Kasumi-1 (cell line): ENCODE data around the gene PXDN.

ENCODE experiments used
- DNase-seq, 2 experiments: peaks; one replicate each; lab custom pipeline; 2025; lab: John Stamatoyannopoulos, UW

Gene PXDN

DNA sequence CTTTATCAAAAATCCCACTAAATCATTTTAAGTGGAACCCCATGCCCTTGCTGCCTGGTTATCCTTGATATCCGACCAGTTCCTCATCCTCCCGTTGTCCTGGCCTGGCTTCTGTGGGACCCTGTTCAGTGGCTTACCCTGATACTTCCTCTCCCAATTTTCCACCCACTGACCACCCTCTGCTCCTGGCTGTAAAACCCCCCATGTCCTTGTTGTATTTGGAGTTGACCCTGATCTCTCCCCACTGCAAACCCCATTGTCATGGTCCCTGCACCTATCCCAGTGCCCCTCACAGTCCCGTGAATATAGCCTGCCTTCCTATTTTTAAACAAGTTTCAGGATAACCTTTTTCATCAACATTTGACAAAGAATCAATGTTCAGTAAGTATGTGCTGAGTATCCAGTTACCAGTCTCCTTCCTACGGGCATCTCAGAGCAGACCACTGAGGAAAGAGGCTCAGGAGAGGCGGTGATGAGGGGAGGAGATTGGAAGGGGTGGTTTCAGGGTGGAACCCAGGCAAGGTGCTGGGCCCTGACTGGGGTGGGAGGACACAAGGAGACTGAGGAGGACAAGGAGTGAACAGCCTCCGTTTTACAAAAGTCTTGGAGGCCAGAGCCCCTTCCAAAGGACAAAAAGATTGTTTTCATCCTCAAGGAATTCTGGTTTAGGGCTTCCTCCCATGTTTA, 131.8 kb downstream of the PXDN start:
- no peak for DNase-seq

DNA sequence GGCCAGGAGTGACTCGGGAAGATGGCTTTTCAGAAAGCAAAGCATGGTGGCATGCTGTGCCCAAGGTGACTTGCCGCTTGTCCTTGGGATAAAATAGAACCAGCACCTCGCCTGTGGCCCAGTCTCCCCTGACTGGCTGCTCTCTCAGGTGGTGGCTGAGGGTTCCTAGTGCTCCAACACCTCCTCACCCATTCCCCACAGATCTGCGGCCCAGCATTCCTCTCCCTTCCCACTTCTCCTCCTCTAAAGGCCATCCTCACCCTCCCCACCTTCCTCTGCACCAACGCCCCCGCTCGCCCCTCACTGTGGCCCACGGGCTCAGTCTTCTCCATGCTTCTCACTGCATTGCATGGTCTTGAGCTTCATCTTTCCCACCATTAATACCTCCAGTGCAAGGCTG, 132.4 kb downstream of the PXDN start:
- no peak for DNase-seq

DNA sequence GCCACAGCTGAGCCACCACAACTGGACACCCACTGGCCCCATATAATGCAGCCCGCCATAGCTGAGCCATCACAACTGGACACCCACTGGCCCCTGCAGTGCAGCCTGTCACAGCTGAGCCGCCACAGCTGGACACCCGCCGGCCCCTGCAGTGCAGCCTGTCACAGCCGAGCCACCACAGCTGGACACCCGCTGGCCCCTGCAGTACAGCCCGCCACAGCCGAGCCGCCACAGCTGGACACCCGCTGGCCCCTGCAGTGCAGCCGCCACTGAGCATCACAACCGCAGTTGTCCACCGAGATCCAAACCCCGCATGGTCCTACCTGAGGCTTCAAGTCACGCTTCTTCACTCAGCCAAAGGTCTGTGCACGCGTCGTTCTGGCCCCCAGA, 134.2 kb downstream of the PXDN start:
- DNase-seq: no peak

DNA sequence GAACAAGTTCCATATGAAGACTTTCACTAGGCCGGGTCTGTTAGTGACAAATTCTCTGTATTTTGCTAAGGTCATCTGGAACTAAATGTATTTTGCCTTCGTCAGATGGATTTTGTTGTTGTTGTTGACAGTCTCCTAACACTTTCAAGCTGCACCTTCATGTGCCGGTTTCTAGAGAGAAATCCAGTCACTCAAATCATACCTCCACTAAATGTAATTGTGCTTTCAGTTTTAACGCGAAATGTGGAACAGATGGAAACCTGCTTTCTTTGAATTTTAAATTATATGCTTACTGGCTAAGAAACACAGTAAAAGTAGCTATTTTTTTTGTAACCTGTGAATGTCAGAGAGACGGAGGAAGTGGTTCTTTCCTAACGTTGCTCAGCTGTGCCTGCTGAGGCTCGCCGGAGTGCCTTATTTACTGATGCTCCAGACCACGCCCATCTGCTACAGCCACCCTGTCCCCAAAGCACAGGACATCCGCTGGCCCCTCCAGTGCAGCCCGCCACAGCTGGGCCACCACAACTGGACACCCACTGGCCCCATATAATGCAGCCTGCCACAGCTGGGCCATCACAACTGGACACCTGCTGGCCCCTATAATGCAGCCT, 134.7 kb downstream of the PXDN start:
- no peak for DNase-seq

DNA sequence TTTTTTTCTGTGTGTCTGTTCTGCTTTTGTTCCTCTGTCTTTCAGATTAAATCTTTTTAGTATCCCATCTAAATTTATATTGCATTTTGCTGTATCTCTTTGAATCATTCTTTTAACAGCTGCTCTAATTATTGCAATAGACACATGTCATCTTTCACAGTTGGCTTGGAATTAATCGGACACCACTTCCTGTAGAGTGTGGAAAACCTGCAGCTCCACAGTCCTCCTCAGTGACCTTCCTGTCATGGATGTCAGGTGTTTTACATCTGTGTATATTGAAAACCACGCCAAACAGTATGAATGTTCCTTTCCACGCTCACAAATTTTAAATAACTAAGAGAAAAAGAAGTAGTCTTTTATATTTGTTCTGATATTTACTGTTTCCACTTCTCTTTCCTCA, 135.3 kb downstream of the PXDN start:
- no peak for DNase-seq

DNA sequence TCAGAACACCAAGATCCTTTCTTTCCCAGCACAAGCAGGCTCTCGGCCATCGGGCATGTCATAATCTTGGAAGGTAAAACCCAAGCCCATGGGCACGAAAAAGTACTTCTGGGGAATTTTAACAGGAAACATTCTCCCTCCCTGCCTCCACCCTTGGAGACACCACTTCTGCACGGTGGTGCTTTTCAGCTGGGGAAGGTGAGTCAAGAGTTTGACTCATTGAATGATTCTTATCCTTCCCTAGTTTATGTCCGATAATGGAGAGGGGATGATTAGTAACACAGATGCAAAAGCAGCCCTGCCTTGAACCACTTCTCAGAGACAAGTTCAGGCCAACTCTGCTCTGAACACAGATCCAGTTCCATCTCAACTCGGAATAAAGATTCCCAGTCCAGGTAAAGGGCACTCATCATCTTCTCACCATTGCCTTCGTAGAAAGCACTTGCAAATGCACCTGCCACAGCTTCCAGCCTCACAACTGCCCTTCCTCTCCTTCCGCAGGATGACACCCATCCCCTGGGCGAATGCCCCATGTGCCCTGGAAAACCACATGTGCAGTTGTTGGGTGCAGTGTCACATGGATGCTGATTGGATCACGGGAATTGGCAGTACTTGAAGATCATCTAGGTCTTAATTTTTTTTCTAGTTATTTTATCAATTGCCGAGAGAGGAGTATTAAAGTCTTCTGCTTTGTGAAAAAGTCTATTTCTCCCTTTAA, 136.2 kb downstream of the PXDN start:
- DNase-seq: no peak

DNA sequence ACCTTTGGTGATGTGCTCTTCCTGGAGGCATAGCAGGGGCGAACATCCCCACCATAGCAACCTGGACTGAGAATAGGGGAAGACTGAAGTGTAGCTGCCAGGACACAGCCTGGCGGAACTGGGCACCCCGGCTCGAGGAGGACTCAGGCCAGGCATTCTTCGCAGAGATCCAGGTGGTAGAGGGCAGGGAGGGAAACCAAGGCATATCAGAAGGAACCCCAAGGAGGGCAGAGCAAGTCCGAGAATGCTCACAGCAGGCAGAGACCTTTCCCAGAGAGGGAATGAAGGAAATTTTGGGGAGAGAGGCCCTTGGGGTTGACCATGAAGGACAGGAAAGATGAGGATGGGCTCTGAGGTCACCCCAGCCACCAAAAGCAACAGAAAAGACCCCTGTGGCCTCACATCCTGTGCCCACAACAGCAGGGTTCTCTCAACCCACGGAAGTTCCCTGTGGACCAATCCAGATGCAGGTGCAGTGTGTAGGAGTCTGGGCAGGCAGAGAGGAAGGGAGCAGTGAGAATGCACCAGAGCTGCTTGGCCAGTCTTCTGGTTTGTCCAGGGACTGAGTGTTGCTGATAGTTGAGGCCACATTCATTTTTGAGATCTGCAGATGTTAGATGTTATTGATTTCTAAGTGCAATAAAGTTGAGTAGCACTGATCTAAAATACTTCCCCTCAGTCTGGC, 136.9 kb downstream of the PXDN start:
- DNase-seq: no peak

DNA sequence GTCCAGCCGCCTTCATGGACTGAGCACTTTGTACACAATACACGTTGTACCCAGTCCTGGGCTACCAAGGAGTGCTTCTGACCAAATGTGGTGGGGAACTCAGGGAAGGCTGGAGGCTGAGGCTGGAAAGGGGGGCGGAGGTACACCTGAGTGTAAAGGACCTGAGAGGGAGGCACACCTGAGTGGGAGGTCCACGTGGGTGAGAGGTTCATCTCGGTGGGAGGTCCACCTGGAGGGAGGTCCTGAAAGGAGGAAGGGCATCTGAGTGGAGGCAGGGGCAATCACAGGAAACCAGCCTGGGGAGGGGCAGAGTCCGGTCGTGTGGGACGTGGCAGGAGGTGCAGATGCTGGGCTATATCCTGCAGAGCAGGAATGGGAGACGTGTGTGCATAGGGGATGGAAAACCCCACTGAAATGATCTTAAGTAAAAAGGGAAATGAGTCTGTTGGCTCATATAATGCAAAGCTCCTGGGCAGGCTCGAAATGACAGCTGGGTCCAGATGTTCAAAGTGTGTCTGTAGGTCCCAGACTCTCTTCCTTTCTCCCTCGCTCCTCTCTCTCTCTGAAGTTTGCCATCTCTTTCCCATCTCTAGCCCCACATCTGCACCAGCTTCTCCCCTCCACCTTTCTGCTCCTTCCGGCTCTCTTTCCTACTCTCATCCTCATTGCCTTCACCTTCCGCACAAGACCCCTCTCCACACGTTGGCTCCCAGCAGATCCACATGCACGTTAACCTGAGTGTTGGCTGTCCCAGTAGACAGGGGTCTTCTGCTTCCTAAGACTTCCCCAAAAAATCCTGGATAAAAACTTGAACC, 137.7 kb downstream of the PXDN start:
- DNase-seq: no peak

DNA sequence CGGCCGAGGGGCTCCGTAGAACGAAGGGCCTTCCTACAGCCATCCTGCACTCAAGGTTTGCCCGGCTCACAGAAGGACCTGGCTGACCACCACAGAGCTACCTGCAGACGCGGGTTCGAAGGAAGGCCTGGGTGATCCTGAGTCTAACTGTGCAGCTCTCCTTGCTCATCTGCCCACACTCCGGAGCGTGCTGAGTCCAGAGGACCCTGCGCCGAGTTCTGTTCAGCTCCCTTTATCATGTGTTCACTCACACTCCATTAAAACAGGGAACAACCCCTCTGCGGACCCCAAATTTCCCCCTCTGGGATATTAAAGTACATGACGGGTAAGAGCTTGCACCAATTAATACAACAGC, 138.3 kb downstream of the PXDN start:
- DNase-seq: no peak

DNA sequence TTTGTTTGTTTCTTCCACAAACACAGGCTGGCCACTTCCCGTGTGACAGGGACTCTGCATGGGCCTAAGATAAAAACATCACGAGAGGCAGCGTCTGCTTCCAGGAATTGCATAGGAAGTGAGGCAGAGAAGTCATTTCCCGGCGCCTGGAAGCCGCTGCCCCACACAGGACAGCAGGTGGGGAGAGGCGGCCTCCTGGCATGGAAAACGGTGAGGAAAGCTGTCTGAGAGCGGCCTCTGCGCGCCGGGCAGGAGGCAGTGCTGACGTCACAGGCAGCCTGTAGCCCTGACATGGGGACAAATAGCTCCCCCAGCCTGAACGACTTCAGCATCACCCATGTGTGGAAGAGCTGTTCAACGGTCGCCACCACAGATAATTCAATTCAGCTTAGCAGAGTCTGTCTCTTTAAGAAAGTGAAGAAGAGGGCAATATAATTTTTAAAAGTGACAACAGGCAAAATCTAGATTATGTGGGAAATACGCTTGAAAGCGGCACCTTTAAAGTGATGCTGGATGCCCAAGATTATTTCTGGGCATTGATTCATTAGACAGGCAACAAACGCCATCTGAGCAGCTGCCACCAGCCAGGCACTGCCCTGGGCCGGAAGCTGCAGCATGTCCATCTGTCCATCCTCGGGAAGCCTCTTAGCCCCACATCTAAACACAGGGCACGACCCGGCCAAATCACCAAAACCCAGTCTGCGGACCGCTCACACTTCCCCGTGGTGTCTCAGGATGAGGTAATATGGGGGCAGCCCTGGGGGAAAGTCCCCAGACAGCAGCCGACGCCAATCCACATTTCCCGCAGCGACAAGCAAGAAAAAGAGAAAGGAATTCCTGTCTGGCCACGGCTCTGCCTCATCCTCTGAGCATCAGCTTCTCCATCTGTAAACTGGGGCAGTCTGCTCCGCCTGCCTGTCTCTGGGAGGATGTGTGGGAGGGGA, 138.9 kb downstream of the PXDN start:
- DNase-seq: no peak

DNA sequence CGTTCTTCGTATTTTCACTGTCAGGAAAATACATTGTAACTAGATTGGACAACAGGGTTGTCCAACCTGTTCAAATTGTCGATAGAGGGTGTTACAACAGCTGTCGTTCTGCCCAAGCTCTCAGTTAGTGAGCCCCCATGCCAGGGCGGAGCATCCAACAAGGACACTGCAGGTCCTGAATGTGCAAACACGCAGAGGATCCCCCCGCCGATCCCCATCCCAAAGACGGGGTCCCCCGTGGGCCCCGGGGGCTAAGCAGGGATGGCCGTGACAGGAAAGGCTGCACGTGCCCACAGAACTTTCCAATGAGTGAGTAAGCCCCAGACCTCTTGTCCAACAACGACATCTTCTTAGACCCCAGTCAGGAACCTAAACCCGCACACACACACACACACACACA, 140.8 kb downstream of the PXDN start:
- no peak for DNase-seq

DNA sequence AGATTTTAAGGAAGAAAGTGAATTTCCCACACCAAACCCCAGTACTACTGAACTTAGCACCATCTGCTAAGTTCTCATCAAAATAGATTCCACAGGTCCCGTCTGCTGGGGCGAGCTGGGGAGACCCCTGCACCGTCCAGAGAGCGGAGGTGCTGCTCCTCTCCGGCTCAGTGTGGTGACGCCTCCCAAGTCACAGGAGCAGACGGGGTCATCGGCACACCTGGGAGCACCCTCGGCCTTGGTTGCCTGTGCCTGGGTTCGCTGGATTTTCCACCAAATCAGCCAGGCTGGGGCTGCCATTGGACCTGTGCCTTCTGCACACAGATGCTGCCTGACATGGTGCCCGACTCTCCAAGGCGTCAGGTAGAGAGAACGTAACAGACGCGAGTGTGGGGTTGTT, 141.3 kb downstream of the PXDN start:
- no peak for DNase-seq

DNA sequence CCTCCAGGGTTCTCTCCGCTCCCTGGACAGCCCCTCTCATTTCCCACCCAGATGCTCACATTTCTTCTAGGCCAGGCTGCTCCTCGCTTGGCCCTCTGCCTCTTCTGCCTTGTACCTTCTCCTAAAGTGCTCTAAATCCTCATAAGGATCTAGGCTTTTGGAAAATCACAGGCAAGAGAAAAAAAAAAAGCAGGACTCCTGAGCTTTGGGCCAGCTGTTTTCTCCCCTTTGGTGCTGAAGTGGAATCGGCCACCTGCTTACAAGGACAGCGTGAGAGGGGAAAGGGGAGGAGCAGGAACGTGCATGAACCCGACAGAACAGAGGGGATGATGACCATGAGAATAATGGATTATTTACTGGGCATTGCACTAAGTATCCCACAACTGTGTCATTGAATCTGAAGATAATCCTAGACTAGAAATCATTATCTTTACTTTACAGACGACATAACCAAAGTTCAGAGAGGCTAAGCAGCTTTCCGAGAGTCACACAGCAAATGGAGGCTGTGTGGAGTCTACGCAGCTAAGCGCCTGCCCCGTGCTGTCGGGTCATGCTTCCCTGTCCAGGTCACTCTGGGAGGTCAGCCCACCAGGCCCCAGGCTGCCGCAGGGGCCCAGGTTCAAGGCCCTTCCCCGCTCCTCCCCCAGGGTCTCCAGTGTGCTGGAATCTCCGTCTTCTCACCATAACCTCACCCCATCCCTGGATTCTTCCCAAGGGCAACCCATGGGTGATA, 141.9 kb downstream of the PXDN start:
- no peak for DNase-seq

DNA sequence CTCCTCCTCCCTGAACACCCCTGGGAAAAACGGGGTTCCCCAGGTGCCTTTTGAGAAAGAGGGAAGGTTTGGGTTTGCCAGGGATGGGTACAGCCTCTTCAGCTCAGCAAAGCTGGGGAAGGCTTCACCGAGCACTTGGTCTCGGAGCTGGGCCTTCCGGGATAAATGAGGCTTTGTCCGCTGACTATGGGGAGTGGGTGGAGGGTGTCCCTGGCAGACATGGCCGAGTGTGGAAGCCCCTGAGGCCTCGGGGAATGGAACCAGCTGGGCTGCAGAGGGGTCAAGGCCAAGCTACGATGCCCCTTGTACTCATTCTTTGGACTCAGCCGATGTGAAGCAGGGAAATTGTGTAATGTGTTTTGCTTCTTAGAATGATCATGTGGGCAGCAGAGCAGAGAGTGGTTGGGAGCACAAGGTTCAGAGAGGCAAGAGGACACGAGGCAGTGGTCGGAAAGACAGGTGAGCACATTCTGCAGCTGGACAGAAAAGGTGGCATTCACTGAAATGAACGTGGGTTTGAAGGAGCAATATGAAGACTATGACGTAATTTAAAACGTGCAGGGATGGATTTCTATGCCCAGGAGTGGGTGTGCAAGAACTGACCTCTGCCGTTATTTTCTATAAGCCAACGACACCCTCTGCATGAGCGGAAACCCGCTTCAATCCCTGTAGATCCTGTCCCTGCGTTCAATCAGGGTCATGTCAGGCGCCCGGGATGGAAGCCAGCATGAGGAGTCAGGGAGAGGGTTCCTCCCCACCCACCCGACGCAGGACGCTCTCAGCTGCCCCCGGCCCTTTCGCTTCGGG, 142.6 kb downstream of the PXDN start:
- DNase-seq: no peak

DNA sequence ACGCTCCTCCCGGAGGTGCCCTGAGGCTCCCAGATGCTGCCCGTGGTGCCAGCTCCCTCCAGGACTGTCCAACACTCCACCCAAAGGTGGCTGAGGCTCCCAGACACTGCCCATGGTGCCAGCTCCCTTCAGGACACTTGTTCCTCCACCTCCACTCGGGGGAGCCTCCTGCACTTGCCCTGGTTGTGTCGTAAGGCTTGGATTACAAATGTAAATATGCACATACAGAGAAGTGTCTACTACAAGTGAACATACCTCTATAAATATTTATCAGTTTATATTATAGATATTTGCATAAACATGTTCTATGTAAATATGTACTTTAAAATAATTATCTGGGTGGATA, 143.3 kb downstream of the PXDN start:
- DNase-seq: no peak

DNA sequence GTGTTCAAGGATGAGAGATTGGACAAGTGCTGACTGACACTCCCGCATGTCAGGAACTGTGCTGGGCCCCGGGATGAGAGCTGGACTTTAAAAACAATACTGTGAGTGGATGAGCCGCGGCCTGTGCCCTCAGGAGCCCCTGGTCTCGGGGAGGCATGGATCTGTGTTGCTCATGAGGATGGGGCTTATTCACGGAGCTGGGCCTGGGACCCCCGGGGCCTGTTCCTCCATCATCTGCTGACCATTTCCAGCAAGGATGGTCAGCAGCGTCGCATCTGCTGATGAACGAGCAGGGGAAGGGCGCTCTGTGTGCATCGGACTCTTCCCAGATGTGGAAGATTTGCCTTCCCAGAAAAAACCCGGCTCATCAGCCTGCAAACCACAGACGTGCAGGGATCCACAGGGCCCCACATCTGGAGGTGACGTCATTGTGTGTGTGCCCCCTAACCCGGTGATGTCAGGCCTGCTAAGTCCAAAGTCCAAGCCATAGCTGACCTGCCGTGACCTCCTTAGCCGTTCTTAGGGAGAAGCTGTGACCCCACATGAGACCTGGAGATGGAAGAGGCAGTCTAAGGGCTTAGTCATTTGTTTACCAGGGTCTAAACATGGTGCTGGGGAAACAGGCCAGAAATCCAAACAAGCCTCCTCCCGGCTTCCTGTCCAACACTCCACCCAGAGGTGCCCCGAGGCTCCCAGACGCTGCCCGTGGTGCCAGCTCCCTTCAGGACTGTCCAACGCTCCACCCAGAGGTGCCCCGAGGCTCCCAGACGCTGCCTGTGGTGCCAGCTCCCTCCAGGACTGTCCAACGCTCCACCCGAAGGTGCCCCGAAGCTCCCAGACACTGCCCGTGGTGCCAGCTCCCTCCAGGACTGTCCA, 143.9 kb downstream of the PXDN start:
- DNase-seq: no peak

DNA sequence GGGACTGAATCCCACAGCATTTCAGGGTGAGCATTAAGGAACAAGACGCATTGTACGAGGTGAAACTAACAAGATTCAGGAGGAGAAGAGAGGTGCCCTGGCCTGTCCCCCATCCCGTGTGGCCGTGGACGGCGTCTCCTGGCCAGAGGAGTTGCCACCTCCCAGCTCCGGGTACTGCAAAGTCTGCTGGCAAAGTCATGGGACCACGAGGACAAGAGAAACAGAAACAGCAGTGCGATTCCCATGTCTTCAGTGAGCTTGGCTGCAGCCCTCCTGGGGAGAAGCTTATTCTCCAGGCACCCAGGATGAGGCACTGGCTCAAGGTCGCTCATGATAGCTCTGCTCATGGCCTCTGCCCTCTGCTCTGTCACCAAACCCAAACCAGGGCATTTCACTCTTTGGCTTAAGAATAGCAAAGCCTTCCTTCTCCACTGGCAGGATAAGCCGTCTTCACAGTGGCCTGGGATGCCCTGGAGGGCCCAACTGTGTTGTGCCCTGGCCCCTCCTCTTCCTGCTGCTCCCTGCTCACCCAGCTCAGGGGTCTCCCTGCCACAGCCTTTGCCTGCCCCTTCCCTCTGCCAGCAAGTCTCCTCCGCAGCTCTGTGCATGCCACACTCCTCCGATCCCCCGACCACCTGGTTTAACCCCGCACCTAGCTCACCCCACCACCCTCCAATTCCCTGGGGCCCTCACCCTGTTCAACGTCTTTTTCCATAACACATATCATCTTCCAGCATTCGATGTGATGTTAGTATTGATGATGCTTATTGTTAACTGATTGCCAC, 144.8 kb downstream of the PXDN start:
- DNase-seq: no peak

DNA sequence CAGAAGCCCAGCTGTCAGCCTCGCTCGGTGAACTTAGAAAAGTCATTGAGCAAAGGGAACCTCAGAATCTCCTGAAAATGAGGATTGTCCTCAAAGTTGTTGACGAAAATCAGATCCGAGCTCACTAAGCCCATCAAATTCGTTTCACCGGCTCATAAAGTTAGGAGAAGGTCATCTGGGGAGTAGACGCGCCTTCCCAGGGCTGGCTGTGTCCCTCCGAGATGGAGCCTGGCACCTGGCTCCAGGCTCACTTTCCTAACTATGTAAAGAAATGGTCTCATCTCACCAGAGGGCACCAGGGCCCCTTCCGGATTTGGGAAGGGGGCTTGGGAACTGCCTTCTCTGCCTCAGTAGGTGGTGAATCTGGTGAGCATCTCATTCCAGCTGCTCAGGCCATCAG, 145.5 kb downstream of the PXDN start:
- DNase-seq: no peak
